ENCODE measurements around the gene CDKAL1.

- no peak for TF ChIP-seq CTCF (IDR thresholded peaks at IDR 0.05)
- TF ChIP-seq POLR2A (IDR thresholded peaks at IDR 0.05) = no peak
- no peak for TF ChIP-seq POLR2AphosphoS5 (IDR thresholded peaks at IDR 0.05)
Observed at GRCh38 chr6:21180800-21181337, 646.6 kb downstream of the CDKAL1 start.

Measured in prostate gland (tissue), 2 donors.